NCI-H128 (cell line): Measurements from ENCODE around the gene DACH1.

Experiments
- DNase-seq: peaks from one replicate; lab custom pipeline; 2025; ENCODE audit not compliant: unreplicated experiment; lab: John Stamatoyannopoulos, UW

DACH1 gene

GRCh38 chr13:71499944-71500514 is 367.0 kb downstream of the DACH1 start:
- no peak for DNase-seq

- DNase-seq, result no peak
These were observed 367.8 kb downstream of the DACH1 start for GRCh38 chr13:71499235-71499634.

- no peak for DNase-seq
These were observed 373.8 kb downstream of the DACH1 start for GRCh38 chr13:71493189-71493588.

- no peak for DNase-seq
These were observed 374.6 kb downstream of the DACH1 start for GRCh38 chr13:71492346-71492871.

- no peak for DNase-seq
These were observed 376.0 kb downstream of the DACH1 start for GRCh38 chr13:71491010-71491409.

- no peak for DNase-seq
These were observed 378.0 kb downstream of the DACH1 start for GRCh38 chr13:71489041-71489440.

GRCh38 chr13:71488201-71488600 is 378.8 kb downstream of the DACH1 start:
- DNase-seq, result no peak

- no peak for DNase-seq
These were observed 381.1 kb downstream of the DACH1 start for GRCh38 chr13:71485913-71486312.

- DNase-seq, result no peak
These were observed 383.3 kb downstream of the DACH1 start for GRCh38 chr13:71483733-71484132.

GRCh38 chr13:71481501-71481900 is 385.5 kb downstream of the DACH1 start:
- no peak for DNase-seq

GRCh38 chr13:71481046-71481445 is 386.0 kb downstream of the DACH1 start:
- DNase-seq, result no peak

GRCh38 chr13:71477735-71478134 is 389.3 kb downstream of the DACH1 start:
- DNase-seq, result no peak

- no peak for DNase-seq
These were observed 392.1 kb downstream of the DACH1 start for GRCh38 chr13:71474936-71475335.

- DNase-seq, result no peak
These were observed 397.4 kb downstream of the DACH1 start for GRCh38 chr13:71469626-71470025.

- DNase-seq, result no peak
These were observed 402.3 kb downstream of the DACH1 start for GRCh38 chr13:71464686-71465085.

GRCh38 chr13:71461892-71462291 is 405.1 kb downstream of the DACH1 start:
- no peak for DNase-seq

- DNase-seq, result no peak
These were observed 406.8 kb downstream of the DACH1 start for GRCh38 chr13:71460211-71460610.

- DNase-seq, result no peak
These were observed 407.3 kb downstream of the DACH1 start for GRCh38 chr13:71459708-71460107.

- DNase-seq, result no peak
These were observed 409.4 kb downstream of the DACH1 start for GRCh38 chr13:71457645-71458044.

- DNase-seq, result no peak
These were observed 410.9 kb downstream of the DACH1 start for GRCh38 chr13:71456136-71456535.

GRCh38 chr13:71454509-71454908 is 412.5 kb downstream of the DACH1 start:
- DNase-seq, result no peak

- DNase-seq, result no peak
These were observed 418.8 kb downstream of the DACH1 start for GRCh38 chr13:71448080-71448630.

- DNase-seq, result no peak
These were observed 429.3 kb downstream of the DACH1 start for GRCh38 chr13:71437704-71438103.
